ENCODE data around the gene PPHLN1.

The PPHLN1 gene

DNA sequence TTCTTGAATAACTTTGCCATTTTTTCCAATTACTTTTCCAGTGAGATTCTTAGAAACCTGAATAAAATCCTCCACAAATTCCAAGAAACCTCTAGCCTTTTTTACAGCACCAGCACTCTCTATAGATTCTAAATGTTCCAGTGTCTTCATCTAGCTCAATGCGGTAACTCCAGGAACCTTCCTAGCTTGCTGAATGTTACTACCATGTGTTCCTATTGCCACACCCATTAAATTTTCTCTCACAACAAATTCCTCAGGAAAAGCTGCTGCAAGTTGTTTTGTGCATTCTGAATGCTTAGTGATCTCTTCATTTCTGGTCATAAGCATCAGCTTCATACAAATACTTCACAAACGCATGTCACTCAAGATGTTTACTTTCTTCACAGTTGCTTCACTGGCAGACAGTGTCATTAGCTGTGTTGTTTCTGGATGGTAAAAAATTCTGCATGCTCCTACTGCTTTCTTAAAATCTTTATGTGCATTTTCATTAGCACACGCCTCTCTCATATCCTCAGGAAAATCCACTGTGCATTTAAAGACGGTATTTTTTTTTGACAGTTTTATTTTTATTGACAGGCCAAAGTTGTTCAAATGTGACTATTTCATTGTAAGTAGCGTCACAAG lies 106.7 kb downstream of the PPHLN1 start:
- no peak for TF ChIP-seq CTCF (conservative IDR thresholded peaks at IDR 0.05; ENCODE audit: control insufficient read depth, insufficient read depth, low read depth, low read length)
- no peak for DNase-seq (ENCODE audit: low read depth)
- H3K4me3 ChIP-seq (ENCODE audit: control insufficient read depth, low read depth, low read length), result no peak overlapping the region

DNA sequence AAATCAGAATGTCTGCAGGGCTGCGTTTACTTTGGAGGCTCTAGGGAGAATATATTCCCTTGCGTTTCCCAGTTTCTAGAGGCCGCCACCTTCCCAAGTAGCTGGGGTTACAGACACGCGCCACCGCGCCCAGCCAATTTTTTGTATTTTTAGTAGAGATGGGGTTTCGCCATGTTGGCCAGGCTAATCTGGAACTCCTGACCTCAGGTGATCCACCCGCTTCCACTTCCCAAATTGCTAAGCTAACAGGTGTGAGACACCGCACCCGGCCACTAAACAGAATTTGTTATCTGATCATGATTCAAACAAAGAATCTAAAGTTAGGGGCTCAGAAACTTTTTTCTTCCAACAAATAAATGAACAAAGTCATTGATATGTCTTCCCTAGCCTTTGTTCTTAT lies 114.6 kb downstream of the PPHLN1 start:
- no peak for TF ChIP-seq CTCF (conservative IDR thresholded peaks at IDR 0.05; ENCODE audit: control insufficient read depth, insufficient read depth, low read depth, low read length)

GRCh38 chr12:42442311-42442759 lies 116.4 kb downstream of the PPHLN1 start:
- no peak for TF ChIP-seq CTCF (conservative IDR thresholded peaks at IDR 0.05; ENCODE audit: control insufficient read depth, insufficient read depth, low read depth, low read length)
- H3K4me3 ChIP-seq (ENCODE audit: control insufficient read depth, low read depth, low read length), result no peak overlapping the region
- no peak for DNase-seq (ENCODE audit: low read depth)

More for the DNA sequence above, 114.6 kb downstream of the PPHLN1 start:
- no peak overlapping the region for H3K4me3 ChIP-seq (ENCODE audit: control insufficient read depth, low read depth, low read length)
- no peak for DNase-seq (ENCODE audit: low read depth)

GRCh38 chr12:42442888-42443287 lies 116.9 kb downstream of the PPHLN1 start:
- DNase-seq (ENCODE audit: low read depth), result no peak
- H3K4me3 ChIP-seq (ENCODE audit: control insufficient read depth, low read depth, low read length), result no peak overlapping the region
- TF ChIP-seq CTCF (conservative IDR thresholded peaks at IDR 0.05; ENCODE audit: control insufficient read depth, insufficient read depth, low read depth, low read length), result no peak

- no peak for TF ChIP-seq CTCF (conservative IDR thresholded peaks at IDR 0.05; ENCODE audit: control insufficient read depth, insufficient read depth, low read depth, low read length)
Observed at GRCh38 chr12:42444192-42444943, 118.4 kb downstream of the PPHLN1 start.

GRCh38 chr12:42445891-42446290 lies 119.9 kb downstream of the PPHLN1 start:
- no peak overlapping the region for H3K4me3 ChIP-seq (ENCODE audit: control insufficient read depth, low read depth, low read length)
- no peak for TF ChIP-seq CTCF (conservative IDR thresholded peaks at IDR 0.05; ENCODE audit: control insufficient read depth, insufficient read depth, low read depth, low read length)
- DNase-seq (ENCODE audit: low read depth), result no peak

More at GRCh38 chr12:42444192-42444943, 118.4 kb downstream of the PPHLN1 start:
- H3K4me3 ChIP-seq (ENCODE audit: control insufficient read depth, low read depth, low read length), result no peak overlapping the region
- no peak for DNase-seq (ENCODE audit: low read depth)
